ENCODE results near the gene VWA8. TPM values are rescaled to one million over a fixed set of nuclear protein-coding genes. Genes with fewer than 3 reads are reported as not detected.
A peak's percentile ranks its signal among the peaks of the same experiment; 100 is the strongest.

VWA8 gene
- total and polyA plus RNA-seq, 2 of the 13 experiments (the other 11 are each of a cell fraction or from before 2014, with no cell fraction given), result 9.1 to 17.3 TPM

DNA sequence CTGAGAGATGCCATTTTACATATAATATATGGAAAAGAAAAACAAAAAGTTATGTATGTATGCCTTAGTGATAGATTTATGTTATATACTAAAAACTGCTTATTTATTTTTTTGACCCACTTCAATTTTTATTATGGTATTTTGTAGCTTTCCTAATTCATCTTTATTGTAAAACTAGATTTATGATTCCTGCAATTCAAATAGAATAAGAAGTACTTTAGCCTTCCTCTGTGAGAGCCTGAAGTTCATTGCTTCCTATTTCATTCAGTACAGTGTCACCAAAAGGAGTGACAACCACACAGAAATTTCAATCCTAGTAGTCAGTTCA, 345.4 kb downstream of the VWA8 start:
- H3K36me3 ChIP-seq (replicated peaks in 1 of 2; ENCODE audit: control insufficient read depth in 1 of 2, insufficient read depth in 2 of 2, low read length in 2 of 2), result peaks cover 0 to 8% of the 10 kb centered on the region in 2 experiments; a peak in 4 of 5 replicates
- TF ChIP-seq ARNT2 (CRISPR knock-in tag; IDR thresholded peaks at IDR 0.05; ENCODE audit: low read depth), result no peak
- TF ChIP-seq TRIM24 (CRISPR knock-in tag; IDR thresholded peaks at IDR 0.05), result no peak
- no peak for TF ChIP-seq SRY (CRISPR knock-in tag; IDR thresholded peaks at IDR 0.05)
- no peak for TF ChIP-seq CC2D1A (CRISPR knock-in tag; IDR thresholded peaks at IDR 0.05)
- TF ChIP-seq, protein P1, sequence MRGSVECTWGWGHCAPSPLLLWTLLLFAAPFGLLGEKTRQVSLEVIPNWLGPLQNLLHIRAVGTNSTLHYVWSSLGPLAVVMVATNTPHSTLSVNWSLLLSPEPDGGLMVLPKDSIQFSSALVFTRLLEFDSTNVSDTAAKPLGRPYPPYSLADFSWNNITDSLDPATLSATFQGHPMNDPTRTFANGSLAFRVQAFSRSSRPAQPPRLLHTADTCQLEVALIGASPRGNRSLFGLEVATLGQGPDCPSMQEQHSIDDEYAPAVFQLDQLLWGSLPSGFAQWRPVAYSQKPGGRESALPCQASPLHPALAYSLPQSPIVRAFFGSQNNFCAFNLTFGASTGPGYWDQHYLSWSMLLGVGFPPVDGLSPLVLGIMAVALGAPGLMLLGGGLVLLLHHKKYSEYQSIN (CRISPR knock-in tag; IDR thresholded peaks at IDR 0.05; ENCODE audit: borderline replicate concordance), result no peak
- TF ChIP-seq RAD21 (CRISPR knock-in tag; IDR thresholded peaks at IDR 0.05), result no peak
- TF ChIP-seq ATF6 (CRISPR knock-in tag; conservative IDR thresholded peaks at IDR 0.05), result no peak
- TF ChIP-seq ARNTL (CRISPR knock-in tag; IDR thresholded peaks at IDR 0.05), result no peak
- TF ChIP-seq, protein P2, sequence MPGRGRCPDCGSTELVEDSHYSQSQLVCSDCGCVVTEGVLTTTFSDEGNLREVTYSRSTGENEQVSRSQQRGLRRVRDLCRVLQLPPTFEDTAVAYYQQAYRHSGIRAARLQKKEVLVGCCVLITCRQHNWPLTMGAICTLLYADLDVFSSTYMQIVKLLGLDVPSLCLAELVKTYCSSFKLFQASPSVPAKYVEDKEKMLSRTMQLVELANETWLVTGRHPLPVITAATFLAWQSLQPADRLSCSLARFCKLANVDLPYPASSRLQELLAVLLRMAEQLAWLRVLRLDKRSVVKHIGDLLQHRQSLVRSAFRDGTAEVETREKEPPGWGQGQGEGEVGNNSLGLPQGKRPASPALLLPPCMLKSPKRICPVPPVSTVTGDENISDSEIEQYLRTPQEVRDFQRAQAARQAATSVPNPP (CRISPR knock-in tag; IDR thresholded peaks at IDR 0.05), result no peak
- no peak for TF ChIP-seq MED13 (CRISPR knock-in tag; IDR thresholded peaks at IDR 0.05)
- no peak for TF ChIP-seq ZNF446 (CRISPR knock-in tag; IDR thresholded peaks at IDR 0.05)
- TF ChIP-seq ZNF431 (CRISPR knock-in tag; IDR thresholded peaks at IDR 0.05; ENCODE audit: borderline replicate concordance, low read depth), result no peak
- no peak for TF ChIP-seq SOX13 (IDR thresholded peaks at IDR 0.05)
- TF ChIP-seq SOX13 (CRISPR knock-in tag; conservative IDR thresholded peaks at IDR 0.05 in 1 of 2, IDR thresholded peaks at IDR 0.05 in 1 of 2), result no peak
- TF ChIP-seq ZNF761 (CRISPR knock-in tag; conservative IDR thresholded peaks at IDR 0.05), result no peak
- TF ChIP-seq ZNF224 (CRISPR knock-in tag; IDR thresholded peaks at IDR 0.05), result no peak
- no peak for TF ChIP-seq PCBP1 (IDR thresholded peaks at IDR 0.05; ENCODE audit: borderline replicate concordance, low read depth, low read length)
- no peak for TF ChIP-seq RXRB (CRISPR knock-in tag; IDR thresholded peaks at IDR 0.05; ENCODE audit: borderline replicate concordance)
- no peaks in the 10 kb centered on the region for H3K79me2 ChIP-seq (ENCODE audit: insufficient read depth, low read length)
- in situ Hi-C loops (cut with HindIII; ENCODE audit: extremely low pct_ligation_motif_present, low pct_unique_long_range_greater_than_20kb), result no loop called here
- BruUV-seq (replicated peaks), result no TSS peak
- H4K20me1 ChIP-seq (ENCODE audit: insufficient read depth, low read length), result no peaks in the 10 kb centered on the region
- ChIA-PET POLR2A (interaction anchor here (1.3 to 1.6 kb wide), 3 partner anchors 9 to 32 kb away, joined by 3 to 6 read pairs (median 5); no protein-coding TSS in a partner anchor), CTCF (ENCODE audit: low intra/inter-chr PET ratio, low total read pairs) (no interaction called here)
- no peak for ATAC-seq
- H3K4me1 ChIP-seq (ENCODE audit: insufficient read depth, low read length), result peaks cover 37% of the 10 kb centered on the region
- no peak overlapping the region for H3K4me2 ChIP-seq (ENCODE audit: low read depth, low read length)
- peak overlapping the region; percentile 17 for H3K27ac ChIP-seq (ENCODE audit: extremely low read length, insufficient read depth, low read length)
- H3K4me3 ChIP-seq (replicated peaks in 1 of 3; ENCODE audit: insufficient read depth in 1 of 3, low read depth in 2 of 3, low read length in 3 of 3), result no peak overlapping the region
- no peak for DNase-seq (ENCODE audit: low spot score)
- H3K9me3 ChIP-seq (ENCODE audit: low read length), result no peaks in the 10 kb centered on the region
- no peak for FAIRE-seq
- no peaks in the 10 kb centered on the region; a peak in 1 of 5 replicates for H3K27me3 ChIP-seq (ENCODE audit: control insufficient read depth in 1 of 2, insufficient read depth in 2 of 2, low read length in 2 of 2)
- H2AFZ ChIP-seq (ENCODE audit: low read length), result no peak overlapping the region
- no peak overlapping the region; the same call in 1 of the 2 replicates for H3K9ac ChIP-seq (ENCODE audit: insufficient read depth, low read depth, low read length)
- intact Hi-C loops (cut with micrococcal nuclease; ENCODE audit: unreplicated experiment), result no loop called here
